GM19035 (cell line): ENCODE data around the gene ZNF317.
"Not testable (repeated sequence)": the region's sequence is repeated elsewhere in the genome, so short reads cannot be mapped to it uniquely, and the experiment has no call there.

Experiments
- ATAC-seq: cut with Tn5 transposase; IDR thresholded peaks from one replicate; pipeline ENCODE4 v1.9.1; 2021; ENCODE audit not compliant: unreplicated experiment

Gene ZNF317

DNA sequence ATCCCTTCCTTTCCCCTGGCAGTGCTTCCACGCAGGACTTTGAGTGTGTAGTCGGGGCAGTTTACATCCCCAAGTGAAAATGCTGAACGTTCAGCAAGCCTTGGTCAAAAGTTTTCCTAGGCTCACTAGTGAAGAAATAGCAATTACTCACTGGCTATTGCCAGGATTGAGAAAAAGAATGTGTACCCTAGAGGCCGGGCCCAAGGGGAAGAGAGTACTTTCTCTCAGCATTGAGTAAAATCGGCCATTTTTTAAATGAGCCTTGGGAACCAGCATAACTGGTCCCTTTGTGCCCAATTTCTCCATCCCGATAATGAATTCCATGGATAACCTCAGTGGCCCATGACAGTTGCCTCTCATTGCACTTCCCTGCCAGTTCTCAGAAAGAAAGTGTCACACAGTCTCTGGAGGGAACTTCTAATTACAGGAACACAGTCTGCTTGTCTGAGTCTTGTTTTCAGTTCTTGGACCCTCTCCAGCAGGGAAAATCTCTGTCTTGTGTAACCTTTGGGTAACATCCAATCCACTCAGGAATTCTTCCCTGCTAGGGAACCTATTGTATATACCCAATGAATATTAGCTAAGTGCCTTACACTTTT lies 31.3 kb downstream of the ZNF317 start:
- ATAC-seq: no peak

DNA sequence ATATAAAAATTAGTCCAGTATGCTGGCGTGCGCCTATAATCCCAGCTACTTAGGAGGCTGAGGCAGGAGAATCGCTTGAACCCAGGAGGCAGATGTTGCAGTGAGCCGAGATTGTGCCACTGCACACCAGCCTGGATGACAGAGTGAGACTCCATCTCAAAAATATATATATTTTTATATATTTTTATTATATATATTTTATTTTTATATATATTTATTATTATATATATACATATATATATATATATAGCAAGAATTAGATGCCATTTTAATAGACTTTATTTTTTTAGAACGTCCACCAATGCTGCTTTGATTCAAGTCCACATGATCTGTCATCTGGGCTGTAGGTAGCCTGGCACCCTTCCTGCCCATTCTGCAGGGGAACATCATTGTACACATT lies 35.1 kb downstream of the ZNF317 start:
- no peak for ATAC-seq

DNA sequence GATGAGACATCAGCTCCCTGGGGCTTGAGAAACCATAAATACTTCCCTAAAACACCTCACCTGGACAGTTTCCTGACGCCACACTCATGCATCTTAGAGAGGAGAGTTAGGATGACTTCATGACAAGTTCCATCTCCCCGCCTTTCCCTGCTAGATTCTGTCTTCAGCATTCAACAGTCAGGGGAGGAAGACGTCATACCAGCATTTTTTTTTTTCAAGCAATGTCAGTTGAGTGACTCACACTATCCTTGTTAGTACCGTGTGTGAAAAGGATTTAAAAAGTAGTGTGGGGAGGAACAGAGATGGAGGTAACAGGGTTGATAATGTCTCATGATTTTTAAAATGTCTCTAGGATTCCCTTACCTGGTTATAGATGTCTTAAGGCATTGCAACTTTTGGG lies 38.7 kb downstream of the ZNF317 start, which contains the start of gene OR7D2:
TSS of gene OR7D2 (plus strand) at position 79 of the 400 bp plus-strand sequence. CDS start 6,803 bp downstream, outside the sequence.
- ATAC-seq: no peak

DNA sequence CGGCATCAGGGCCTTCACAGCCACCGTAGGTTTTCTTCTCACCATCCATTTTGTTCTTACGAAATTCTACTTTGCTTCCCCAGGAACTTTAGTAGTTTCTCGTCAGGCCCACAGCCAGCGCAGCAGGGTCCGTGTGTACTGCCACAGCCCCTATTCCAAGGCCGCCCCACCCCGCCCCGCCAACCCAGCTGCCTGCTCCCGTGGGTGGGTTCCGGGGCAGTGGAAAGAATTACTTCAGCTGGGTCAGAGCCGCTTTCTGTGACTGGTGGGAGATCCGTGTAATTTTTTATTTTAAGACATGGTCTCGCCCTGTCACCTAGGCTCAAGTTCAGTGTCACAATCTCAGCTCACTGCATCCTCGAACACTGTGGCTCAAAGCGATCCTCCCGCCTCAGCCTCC lies 42.8 kb downstream of the ZNF317 start:
- ATAC-seq: no peak

DNA sequence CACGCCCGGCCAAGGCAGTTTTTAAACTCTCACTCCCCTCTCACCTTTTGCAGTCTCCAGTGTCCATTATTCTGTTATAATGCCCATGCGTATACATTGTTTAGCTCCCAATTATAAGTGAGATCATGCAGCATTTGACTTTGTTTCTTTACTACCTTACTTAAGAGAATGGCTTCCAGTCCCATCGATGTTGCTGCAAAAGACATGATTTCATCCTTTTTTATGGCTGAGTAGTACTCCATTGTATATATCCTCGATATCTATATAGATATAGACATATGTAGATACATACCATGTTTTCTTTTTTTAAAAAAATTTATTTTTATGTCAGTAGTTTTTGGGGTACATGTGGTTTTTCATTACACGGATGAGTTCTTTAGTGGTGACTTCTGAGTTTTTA lies 47.0 kb downstream of the ZNF317 start:
- no peak for ATAC-seq

DNA sequence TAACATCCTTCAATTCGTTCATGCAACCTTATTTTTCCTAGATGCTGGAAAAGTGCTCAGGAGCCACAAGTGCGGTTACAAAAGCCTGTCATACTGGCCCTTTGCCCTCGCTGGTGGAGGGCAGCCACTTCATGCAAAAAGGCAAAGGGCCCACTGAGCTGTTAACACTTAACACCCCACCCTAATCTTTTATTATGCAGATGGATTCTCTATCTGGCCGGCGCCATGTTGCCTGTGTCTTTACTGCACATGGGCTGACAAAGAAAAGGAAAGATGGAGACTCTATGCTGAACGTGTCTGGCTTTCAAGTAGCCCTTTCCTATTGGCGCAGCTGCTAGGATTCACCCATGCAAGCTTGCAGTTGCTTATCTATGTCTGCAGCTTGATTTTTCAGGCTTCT lies 49.3 kb downstream of the ZNF317 start:
- no peak for ATAC-seq

DNA sequence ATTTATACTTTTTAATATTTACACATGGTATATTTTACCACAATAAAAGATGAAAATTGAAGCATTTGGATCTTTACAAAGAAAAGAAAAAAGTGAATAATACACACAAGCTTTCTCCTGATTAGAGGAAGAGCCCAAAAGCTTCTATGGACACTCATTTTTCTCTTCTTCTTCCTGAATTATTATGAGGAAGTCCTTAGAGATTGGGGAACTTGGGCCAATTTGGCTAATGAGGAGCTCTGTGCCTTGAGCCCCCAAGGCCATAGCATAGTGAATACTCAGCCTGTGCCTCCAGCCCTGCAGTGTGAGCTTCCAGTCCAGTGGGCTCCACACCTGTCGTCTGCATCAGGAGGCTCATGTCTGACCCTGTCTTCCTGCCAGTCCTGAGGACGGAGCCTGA lies 57.8 kb downstream of the ZNF317 start:
- ATAC-seq: not testable (repeated sequence)

DNA sequence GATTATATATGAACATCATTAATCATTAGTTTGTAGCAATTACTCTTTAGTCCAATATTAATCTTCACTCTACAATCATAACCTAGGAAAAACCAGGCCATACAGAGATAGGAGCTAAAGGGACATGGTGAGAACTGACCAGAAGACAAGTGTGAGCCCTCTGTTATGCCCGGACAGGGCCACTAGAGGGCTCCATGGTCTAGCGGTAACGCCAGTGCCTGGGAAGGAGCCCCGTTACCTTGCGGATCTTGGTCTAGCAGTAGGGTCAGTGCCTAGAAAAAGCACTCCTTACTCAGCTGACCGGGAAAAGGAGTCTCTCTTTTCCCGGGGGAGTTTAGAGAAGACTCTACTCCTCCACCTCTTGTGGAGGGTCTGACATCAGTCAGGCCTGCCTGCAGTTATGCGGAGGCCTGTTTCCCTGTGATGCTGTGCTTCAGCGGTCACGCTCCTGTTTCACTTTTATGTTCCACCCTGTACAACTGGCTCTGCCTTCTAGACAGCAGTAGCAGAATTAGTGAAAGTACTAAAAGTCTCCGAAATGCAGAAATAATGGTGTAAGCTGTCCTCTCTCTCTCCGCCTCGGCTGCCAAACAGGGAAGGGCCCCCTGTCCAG lies 65.4 kb downstream of the ZNF317 start:
- ATAC-seq: no peak
